HT1080 (cell line): ENCODE results near the gene GPC5. TPM values are rescaled to one million over a fixed set of nuclear protein-coding genes. Genes with fewer than 3 reads are reported as not detected.
"Not testable (repeated sequence)": the region's sequence is repeated elsewhere in the genome, so short reads cannot be mapped to it uniquely, and the experiment has no call there.

Experiments
- DNase-seq: peaks from one replicate; pipeline ENCODE4 v3.0.0-alpha.2; 2015; ENCODE audit warnings: low read depth
- polyA plus RNA-seq, 2 experiments: library from polyadenylated mRNA; depleted of rRNA; stranded (reverse); fragments of >200 nt; gene quantifications; 2 replicates each; pipeline ENCODE4 v1.2.3, GENCODE V29; 2015
- total RNA-seq: library from RNA; depleted of rRNA; stranded (reverse); fragments of >200 nt; shearing (Covaris generic); gene quantifications from 2 replicates; pipeline ENCODE4 v1.2.3, GENCODE V29; 2014; rRNA removed

The GPC5 gene
- total RNA-seq = 0.07 and 0.14 TPM in 2 replicates
- polyA plus RNA-seq (2015; cell fraction: cytosol; rRNA removed) = 0.26 and 0.73 TPM in 2 replicates
- polyA plus RNA-seq (2015; cell fraction: nucleus; rRNA removed) = 0.10 and 1.7 TPM in 2 replicates

DNA sequence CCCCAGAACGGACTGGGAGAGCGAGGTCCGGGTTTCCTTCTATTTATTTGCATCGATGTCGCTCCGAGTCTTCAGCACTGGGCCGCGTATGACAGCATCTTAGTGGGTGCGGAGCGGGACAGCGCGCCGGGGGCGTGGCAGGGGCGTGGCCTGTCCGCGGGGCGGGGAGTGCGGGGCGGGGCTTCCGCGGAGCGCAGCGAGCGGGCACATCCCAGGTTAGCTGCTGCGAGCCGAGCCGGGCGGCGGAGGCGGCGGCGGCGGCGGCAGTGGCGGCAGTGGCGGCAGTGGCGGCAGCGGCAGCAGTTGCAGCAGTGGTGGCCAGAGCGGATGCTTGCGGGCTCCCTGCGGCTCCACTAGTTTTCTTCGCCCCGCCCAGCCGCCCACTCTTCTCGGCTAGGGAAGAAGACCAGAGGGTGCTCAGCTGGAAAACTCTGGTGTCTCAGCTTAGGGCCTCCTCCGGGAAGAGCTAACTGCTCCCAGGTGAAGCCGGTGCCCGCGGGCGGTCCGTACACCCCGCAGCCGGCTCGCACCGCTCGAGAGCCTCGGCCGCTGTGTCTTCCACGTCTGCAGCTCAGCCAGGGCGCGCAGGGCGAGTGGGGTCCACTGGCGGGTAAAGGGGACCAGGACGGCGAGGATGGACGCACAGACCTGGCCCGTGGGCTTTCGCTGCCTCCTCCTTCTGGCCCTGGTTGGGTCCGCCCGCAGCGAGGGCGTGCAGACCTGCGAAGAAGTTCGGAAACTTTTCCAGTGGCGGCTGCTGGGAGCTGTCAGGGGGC lies at the start of gene GPC5:
TSS of gene GPC5 (plus strand) at position 209 of the 776 bp plus-strand sequence.
- peak; percentile 47 for DNase-seq

DNA sequence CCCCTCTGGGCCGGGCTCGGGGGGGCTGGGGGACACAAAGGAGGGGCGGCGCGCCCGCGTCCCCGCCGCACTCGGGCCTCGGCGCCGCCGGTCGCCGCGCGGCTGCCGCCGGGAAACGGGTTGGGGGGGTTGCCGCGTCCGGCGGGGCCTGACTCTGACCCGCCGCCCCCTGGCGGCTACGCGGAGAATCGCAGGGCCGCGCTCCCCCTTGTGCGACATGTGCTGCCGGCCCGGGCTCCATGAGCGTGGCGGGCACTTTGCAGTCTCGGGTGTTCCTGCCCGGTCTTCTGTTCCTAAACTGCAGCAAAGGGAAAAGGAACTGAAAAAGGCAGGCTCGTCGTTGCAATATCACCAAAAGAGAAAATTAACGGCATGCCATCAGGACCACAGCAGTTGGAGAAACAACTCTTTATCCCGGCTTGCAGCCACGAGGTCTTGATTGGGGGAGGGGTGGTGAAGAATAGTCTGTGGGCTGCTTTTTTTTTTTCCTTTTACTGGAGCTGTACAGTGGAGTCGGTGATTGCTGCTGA lies 49.5 kb upstream of the GPC5 start:
- DNase-seq = peak; percentile 85

DNA sequence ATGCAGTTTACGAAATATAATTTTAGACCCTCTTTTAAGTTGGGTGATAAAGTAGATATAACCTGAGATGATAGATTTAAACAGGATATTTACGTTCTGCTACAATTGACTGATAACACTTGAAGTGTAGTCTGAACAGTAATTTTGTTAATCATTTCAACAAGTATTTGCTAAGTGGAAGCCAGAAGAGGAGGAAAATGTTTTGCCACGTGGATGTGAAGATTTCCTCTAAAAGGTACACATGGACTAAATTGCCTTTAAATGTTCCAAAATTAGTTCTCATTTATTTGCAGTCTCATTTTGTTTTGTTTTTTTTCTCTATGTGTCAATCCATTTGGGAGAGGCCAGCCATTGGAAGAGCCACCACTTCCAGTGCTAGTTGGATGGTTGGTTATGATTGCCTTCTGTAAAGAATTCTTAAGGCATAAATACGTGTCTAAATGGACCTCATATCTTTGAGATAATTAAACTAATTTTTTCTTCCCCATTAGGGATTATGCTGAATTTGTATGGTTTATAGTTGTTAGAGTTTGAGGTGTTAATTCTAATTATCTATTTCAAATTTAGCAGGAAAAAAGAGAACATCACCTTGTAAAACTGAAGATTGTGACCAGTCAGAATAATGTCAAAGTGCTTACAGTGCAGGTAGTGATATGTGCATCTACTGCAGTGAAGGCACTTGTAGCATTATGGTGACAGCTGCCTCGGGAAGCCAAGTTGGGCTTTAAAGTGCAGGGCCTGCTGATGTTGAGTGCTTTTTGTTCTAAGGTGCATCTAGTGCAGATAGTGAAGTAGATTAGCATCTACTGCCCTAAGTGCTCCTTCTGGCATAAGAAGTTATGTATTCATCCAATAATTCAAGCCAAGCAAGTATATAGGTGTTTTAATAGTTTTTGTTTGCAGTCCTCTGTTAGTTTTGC lies 48.2 kb upstream of the GPC5 start:
- DNase-seq = no peak

DNA sequence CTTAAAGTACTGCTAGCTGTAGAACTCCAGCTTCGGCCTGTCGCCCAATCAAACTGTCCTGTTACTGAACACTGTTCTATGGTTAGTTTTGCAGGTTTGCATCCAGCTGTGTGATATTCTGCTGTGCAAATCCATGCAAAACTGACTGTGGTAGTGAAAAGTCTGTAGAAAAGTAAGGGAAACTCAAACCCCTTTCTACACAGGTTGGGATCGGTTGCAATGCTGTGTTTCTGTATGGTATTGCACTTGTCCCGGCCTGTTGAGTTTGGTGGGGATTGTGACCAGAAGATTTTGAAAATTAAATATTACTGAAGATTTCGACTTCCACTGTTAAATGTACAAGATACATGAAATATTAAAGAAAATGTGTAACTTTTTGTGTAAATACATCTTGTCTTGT lies 47.3 kb upstream of the GPC5 start:
- no peak for DNase-seq

DNA sequence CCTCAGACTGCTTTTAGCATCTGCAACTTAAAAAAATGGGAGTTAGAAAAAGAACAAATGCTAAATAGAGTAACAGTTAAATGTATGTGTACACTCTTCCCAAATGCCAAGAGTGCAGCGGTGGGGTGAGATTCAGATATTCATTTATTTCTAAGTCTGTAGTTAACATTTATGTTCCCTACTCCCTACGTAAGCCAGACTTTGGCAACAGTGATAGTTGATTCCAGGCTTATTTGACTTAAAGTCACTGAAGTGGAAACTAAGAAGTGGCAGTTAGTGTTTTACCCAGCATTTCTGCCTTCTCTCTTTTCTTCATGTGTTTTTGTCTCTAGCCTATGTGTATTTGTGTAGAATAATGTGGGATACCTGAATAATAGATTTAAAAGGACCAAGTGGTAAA lies 46.4 kb upstream of the GPC5 start:
- DNase-seq = no peak

DNA sequence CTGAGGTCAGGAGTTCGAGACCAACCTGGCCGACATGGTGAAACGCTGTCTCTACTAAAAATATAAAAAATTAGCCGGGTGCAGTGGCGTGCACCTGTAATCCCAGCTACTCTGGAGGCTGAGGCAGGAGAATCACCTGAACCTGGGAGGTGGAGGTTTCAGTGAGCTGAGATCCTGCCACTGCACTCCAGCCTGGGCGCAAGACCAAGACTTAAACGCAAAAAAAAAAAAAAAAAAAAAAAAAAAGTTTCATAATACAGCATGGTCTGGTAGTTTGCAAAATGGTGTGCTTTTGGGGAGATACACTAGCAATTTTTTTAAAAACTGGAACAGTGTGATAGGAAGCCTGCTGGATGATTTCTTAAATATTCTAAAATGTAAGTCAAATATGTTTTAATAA lies 45.5 kb upstream of the GPC5 start:
- DNase-seq = not testable (repeated sequence)

DNA sequence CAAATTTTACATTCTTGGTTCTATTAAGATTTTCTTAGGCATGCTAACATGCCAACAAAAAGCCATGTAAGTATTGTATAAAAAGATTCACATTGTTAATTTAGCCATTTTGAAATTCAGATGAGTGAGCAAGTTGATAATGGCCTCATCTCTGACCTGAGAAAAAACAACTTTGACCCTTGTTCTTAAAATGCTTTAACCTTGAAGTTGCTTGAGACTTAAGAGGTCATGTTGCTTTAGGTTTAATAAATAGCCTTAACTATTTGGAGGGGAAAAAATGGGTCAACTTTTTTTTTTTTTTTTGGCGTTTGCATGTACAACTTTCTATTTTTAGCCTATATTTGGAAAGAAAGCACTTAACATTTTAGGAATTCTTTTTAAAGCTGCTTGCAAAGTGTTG lies 44.9 kb upstream of the GPC5 start:
- no peak for DNase-seq

DNA sequence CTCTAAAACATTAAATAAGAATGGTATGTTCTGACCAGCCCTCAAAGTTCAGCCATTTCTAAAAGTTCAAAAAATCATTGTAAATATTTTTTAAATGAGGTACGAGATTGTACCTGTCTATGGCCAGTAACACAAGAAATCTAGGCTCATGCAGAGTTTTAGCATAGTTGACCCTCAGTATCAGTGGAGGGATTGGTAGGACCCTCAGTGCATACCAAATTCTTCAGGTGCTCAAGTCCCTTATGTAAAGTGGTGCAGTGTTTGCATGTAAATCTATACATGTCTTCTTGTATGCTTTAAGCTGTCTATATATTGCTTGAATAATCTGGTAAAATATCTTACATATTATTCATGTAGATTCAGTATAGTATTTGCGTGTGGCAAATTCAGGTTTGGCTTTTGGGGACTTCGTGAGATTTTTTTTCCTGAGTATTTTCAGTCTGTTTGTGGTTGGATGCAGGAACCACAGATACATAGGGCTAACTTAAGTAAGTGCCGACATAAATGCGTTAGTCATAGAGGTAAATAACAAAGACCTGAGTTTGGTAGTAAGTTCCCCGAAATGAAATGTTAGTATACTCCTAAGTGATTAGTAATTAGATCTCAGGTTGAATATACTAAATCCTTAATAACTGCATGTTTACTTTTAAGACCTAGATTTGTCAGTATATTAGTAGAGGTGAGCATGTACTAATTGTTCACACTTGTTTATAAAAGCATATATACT lies 43.2 kb upstream of the GPC5 start:
- DNase-seq = no peak

DNA sequence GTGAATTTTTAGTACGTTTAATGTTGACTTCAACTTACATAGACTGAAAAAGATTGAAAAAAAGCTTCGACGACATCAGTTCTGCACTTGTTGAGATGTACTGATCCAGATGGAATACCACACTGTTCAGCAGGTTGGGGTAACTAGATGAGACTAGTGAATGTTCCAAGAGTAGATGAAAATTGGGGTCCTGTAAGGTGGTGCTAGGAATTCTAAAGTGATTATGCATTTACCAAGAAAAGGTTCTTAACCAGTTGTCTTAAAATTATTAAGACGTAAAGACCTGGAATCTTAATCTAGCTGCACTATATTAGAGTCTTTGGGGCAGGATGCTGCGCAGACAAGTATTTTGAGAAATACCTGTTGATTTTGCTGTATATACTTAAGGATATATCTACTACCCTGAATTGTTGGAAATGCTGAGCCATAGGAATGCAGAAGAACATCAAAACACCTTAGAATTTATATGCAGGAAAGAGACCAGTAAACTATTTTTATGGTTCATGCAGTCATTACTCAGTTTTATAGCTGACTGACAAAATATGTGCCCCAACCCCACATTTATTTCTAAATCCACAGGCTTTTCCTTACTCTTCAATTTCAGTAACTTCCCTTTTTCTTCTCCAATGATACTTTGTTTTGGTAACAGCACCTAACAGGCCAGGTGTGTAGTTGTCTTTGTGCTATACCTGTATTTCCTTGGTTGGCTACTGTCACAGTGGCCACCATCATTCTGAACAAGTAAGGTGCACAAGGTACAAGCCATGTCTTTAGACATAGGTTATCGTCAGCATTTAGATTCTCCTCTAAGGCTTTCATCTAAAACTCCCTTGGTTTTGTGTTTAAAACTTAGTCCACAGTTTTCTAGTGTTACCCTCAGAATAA lies 42.4 kb upstream of the GPC5 start:
- no peak for DNase-seq

DNA sequence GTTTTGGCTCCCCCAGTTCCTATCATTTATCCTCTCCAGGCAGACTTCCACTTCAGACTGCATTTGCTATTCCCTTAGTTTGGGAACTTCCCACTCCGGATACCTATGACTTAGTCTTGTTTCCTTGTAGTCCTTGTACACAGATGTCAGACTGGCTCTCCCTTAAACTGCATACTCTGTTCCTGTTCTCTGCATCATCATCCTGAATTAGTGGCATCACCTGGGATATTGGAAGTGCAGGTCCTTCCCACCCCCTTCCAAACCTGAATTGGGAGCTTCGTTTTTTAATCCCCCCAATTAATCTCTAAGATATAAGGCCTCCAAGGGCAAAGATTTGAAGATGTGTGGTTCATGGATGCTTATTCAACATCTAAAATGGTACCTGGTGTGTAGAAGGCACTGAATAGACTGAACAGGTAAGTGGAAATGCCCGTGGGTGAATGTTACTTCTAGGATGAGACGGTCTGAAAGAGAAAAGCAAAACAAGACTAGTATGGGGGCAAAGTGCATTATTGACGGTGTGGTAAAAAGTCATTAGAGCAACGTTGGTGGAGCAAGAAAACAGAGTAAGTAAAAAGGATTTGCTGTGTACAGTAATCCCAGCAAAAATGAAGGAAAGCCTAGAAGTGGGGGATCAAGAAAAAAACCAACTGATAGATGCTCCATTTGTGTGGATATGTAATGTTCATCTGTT lies 41.4 kb upstream of the GPC5 start:
- DNase-seq = no peak

DNA sequence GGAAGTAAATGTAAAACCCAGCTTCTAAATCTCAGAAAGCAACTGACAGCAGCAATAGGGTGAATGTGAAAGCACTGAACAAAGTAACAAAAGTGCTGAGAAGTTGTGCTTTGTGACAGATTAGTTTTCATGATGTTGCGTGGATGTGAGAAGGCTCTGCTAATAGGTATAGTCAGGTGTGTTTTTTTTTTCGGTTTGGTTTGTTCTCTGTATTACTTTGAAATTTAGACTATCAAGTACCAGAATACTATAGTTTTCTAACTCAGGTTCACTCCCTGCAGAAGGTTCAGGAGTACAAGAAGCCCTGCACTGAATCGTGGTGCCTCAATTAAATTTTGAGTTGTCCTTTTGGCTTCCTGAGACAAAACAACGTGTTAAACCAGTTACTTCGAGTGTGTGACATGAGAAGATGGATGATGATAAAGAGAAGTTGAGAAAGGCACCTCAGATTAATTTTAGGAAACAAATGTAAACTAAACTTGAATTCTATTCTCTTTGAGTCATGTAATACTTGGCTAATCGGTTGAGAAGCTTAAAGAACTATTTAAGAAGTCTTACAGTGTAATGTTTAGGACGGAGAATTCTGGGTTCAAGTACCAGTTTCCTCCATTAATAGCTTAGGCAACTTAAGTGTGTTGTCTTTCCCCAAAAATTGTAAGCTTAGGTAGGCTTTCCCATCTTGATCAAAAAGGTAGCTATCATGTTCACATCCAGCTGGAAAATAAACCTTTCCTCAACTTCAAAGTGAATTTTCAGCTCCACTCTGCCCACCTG lies 40.6 kb upstream of the GPC5 start:
- no peak for DNase-seq

DNA sequence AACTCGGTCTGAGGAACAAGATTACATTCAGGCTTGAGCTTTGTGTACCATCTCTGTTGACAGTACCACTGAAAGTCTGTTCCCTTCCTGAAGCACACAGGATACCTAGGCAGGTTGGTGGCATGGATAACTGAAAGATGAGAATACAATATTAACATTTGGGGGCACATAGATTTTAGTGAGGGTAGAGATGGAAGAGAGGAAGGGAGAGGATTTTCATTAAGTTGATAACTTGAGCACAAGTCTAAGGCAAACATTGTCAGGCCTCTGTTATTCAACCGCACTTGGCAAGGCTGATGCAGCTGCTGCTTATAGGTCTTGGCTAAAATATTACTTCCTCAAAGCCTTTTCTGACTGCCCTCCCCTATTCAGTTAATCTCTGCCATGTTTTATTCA lies 40.0 kb upstream of the GPC5 start:
- no peak for DNase-seq

DNA sequence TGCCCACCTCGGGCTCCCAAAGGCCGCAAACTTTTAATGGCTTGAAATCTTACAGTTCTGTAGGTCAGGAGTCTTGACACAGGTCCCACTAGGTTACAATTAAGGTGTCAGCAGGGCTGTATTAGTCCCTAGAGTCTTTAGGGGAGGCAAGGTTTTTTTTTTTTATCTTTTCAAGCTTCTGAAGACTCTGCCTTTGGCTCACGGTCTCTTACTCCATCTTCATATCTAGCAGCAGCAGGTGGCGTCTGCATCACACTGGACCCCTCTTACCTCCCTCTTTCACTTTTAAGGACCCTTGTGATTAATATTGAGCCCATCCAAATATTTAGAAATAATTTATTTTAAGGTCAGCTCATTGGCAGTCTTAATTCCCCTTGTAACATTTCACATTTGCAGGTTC lies 39.3 kb upstream of the GPC5 start:
- no peak for DNase-seq

DNA sequence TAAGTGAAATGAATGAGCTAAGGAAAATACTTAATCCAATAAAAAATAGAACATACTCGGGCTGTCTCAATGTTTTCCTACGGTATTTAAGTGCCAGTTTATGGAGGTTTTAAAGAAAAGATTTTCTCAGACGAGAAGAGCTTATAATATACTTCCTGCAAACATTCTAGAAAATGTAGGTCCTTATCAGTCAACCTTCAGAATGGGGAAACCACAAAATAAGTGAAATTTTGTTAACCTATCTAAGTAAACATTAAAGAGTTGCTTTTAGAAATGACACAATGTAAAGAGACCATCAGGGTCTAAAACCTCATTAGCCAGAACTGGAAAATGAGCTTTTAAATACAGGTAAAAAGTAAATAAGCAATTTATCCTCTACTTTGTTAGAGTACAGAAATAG lies 38.8 kb upstream of the GPC5 start:
- DNase-seq = no peak

DNA sequence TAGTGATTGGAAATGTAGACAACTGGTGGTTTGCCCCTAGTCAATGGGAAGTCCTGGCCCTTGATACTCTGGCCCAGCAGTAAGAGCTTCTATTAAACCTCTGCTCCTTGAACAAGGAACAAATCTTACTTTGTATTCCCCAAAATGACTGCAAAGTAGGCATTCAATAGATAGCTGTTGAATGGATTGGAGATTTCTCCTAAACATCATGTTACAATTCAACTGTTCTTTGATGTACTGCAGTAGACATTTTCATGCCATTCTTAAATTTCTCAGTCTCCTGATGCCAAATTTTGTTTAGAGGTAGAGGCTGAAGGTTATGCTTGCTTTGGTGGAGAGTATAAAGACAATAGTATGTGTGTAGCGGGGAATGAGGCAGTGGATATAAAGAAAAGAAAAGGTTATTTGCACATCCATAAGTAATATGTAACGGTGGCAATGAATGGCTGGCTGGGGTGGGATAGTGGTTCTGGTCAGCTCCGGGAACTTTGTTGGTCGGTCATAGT lies 38.1 kb upstream of the GPC5 start:
- DNase-seq = no peak

DNA sequence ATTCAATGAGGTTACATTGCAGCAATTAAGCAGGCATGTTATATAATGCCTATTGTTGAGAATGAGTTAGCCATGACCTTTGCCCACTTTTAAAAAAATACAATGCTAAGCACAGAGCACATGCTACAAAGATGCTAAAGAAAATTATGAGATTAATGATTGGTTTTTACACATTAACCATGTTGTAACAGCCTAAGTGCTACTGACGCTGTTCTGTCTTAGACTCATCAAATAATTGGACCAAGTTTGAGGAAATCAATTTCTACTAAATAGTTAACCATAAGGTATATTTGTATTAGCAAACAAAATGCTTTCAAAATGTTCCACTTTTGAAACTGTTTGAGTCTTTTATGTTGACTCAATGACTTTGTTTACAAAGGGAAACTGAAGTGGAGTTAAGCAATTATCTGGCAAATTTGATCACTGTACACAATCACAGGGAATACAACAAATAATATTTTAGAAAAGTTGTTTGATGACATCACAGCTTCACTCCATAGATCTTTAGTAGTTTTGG lies 36.6 kb upstream of the GPC5 start:
- DNase-seq = no peak

DNA sequence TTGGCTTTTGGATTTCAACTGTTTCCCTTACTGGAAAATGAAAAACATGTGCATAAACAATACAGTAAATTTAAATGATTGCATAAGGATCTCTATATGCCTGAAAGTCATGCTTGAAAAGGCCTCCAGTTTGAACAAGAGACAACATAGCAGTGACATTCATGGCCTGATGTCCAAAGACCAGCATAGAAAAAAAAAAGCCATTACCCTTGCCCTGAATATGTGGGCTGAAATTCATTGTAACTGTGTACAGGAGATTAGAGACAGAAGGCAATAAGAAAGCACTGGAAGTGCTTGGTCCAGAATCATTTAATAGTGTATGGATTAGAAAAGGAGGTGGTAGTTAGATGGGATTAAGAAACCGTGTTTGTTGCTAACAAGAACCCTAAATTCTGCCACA lies 35.5 kb upstream of the GPC5 start:
- DNase-seq = no peak

DNA sequence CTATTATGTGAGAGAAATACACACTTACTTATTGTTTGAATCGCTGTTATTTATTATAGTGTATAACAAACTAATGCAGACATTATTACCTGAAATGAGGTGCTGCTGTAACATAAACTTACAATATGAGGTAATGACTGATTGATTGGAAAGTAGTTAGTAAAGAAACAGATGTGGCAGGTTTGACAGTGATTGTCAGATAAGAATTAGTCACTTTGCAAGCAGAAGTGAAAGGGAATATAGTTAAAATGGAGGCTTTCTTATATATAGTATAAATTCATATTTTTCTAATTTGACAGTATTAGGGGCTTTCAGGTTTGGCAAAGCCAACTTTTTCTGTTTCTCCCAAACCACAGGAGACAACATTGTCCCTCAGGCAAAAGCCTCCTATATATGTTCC lies 30.3 kb upstream of the GPC5 start:
- no peak for DNase-seq
